Stimulated activated CD4-positive, alpha-beta T cell treated with anti-CD3 and anti-CD28 coated beads, Interleukin-4, amount 100 ng/mL, for 24 hours (primary cell): ENCODE results near the gene SNTB2.

ENCODE experiments used
- DNase-seq: peaks from one replicate; pipeline ENCODE4 v3.0.0-alpha.2; 2020

Gene SNTB2

GRCh38 chr16:69349536-69349935 lies 162.6 kb downstream of the SNTB2 start:
- DNase-seq, result no peak

- DNase-seq, result no peak
Measured at GRCh38 chr16:69350536-69351133, 163.7 kb downstream of the SNTB2 start.

GRCh38 chr16:69351309-69352027 lies 164.5 kb downstream of the SNTB2 start, which contains the start of gene TMED6:
TSS of gene TMED6 (minus strand) at chr16:69351786. CDS start at chr16:69351753, 33 bp downstream.
- DNase-seq, result no peak
